Measurements from ENCODE around the gene RAB1B. TPM values are rescaled to one million over a fixed set of nuclear protein-coding genes. Genes with fewer than 3 reads are reported as not detected.
"Not testable (repeated sequence)": the region's sequence is repeated elsewhere in the genome, so short reads cannot be mapped to it uniquely, and the experiment has no call there.

RAB1B gene
- total and polyA plus RNA-seq, 2 donors (not counting 1 experiment from before 2014, with no cell fraction given) = 77.1 to 77.8 TPM

DNA sequence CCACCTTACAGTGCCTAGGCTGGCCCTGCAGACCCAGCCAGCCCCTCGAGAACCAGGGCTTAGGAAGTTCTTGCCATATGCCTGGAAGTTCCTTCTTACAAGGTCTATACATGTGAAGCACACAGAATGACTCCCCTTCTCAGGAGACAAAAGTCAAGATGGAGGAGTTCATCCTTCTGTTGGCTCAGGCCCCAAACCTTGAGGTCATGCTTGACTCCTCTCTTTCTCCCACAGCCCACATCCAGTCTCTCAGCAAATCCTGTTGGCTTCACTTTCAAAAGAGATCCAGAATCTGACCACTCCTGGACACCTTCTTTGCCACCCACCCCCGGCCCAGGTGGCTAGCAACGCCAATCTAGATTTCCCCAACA is 50.1 kb downstream of the RAB1B start:
- H3K9me3 ChIP-seq (ENCODE audit: control extremely low read depth in 1 of 3, control insufficient read depth in 2 of 3, insufficient read depth in 1 of 3, low read length in 2 of 3) = no peaks in the 10 kb centered on the region
- DNase-seq (no peak), ATAC-seq (ENCODE audit: low read depth) (no peak)
- 0% methylated on average over 1 of the region's 3 CpGs for WGBS (ENCODE audit: insufficient coverage)
- no peaks in the 10 kb centered on the region for H3K27me3 ChIP-seq (replicated peaks in 1 of 4; ENCODE audit: control extremely low read depth in 1 of 4, control insufficient read depth in 3 of 4, insufficient read depth in 4 of 4, low read length in 3 of 4)
- H3K4me2 ChIP-seq (replicated peaks; ENCODE audit: low read depth, low read length, poor library complexity, severe bottlenecking) = peak overlapping the region; percentile 77
- CTCF ChIA-PET = interaction anchor here (1.2 to 2.0 kb wide), 4 partner anchors 9 to 25 kb away, joined by 4 to 6 read pairs (median 6); no protein-coding TSS in a partner anchor
- H3K27me3 Mint-ChIP-seq = no peaks in the 10 kb centered on the region
- no peaks in the 10 kb centered on the region for H3K36me3 ChIP-seq (replicated peaks in 1 of 2; ENCODE audit: control extremely low read depth in 1 of 2, control insufficient read depth in 1 of 2, extremely low read depth in 1 of 2, insufficient read depth in 2 of 2, low read length in 1 of 2)
- no peaks in the 10 kb centered on the region for H3K79me2 ChIP-seq (ENCODE audit: control insufficient read depth, insufficient read depth, low read length)
- H3K4me3 Mint-ChIP-seq = peak overlapping the region; percentile 91
- intact Hi-C loops (cut with micrococcal nuclease) = loop anchor here (1.0 kb wide), 1 partner anchor 10 kb away; no protein-coding TSS in a partner anchor
- no peak for TF ChIP-seq CTCF (IDR thresholded peaks at IDR 0.05)
- TF ChIP-seq EZH2 (IDR thresholded peaks at IDR 0.05; ENCODE audit: borderline replicate concordance, insufficient read depth, low read depth, low read length, poor library complexity, severe bottlenecking) = no peak
- H3K4me1 Mint-ChIP-seq = peaks cover 39% of the 10 kb centered on the region
- peaks cover 28 to 30% of the 10 kb centered on the region in 2 donors for H3K4me1 ChIP-seq (ENCODE audit: control insufficient read depth in 2 of 2, insufficient read depth in 2 of 2, low read length in 2 of 2)
- POLR2A ChIA-PET = interaction anchor here (1.4 kb wide), 1 partner anchor 51 kb away, joined by 3 read pairs; the partner anchor contains the start of gene RAB1B
- H2AFZ ChIP-seq (ENCODE audit: insufficient read depth, low read depth, low read length, poor library complexity, severe bottlenecking) = peak overlapping the region; percentile 50
- H3K27ac ChIP-seq (ENCODE audit: low read length in 2 of 2) = peak overlapping the region; percentile 76 to 95
- peak overlapping the region in 2 of 5 experiments; percentile 20 to 37 for H3K4me3 ChIP-seq (ENCODE audit: control extremely low read depth in 1 of 5, extremely low read depth in 1 of 5, insufficient read depth in 1 of 5, low read depth in 2 of 5, low read length in 4 of 5)
- peak overlapping the region; percentile 47 for H3K9ac ChIP-seq (ENCODE audit: low read length)
- no peaks in the 10 kb centered on the region for H4K20me1 ChIP-seq (ENCODE audit: control insufficient read depth, insufficient read depth, low read length, poor library complexity, severe bottlenecking)
- H3K27ac Mint-ChIP-seq = peak overlapping the region; percentile 98
- H3K9me3 Mint-ChIP-seq (ENCODE audit: insufficient read depth) = no peaks in the 10 kb centered on the region

- ATAC-seq (ENCODE audit: low read depth); H3K27me3 Mint-ChIP-seq; H3K9me3 ChIP-seq (ENCODE audit: control extremely low read depth in 1 of 3, control insufficient read depth in 2 of 3, insufficient read depth in 1 of 3, low read length in 2 of 3); intact Hi-C loops (cut with micrococcal nuclease); H3K79me2 ChIP-seq (ENCODE audit: control insufficient read depth, insufficient read depth, low read length); H3K27ac Mint-ChIP-seq; H3K4me3 Mint-ChIP-seq; H3K9ac ChIP-seq (ENCODE audit: low read length); H3K27ac ChIP-seq (ENCODE audit: low read length in 2 of 2); POLR2A ChIA-PET; H3K9me3 Mint-ChIP-seq (ENCODE audit: insufficient read depth); CTCF ChIA-PET; H3K4me3 ChIP-seq (ENCODE audit: control extremely low read depth in 1 of 5, extremely low read depth in 1 of 5, insufficient read depth in 1 of 5, low read depth in 2 of 5, low read length in 4 of 5); DNase-seq; H3K4me2 ChIP-seq (replicated peaks; ENCODE audit: low read depth, low read length, poor library complexity, severe bottlenecking); H3K36me3 ChIP-seq (replicated peaks in 1 of 2; ENCODE audit: control extremely low read depth in 1 of 2, control insufficient read depth in 1 of 2, extremely low read depth in 1 of 2, insufficient read depth in 2 of 2, low read length in 1 of 2); H2AFZ ChIP-seq (ENCODE audit: insufficient read depth, low read depth, low read length, poor library complexity, severe bottlenecking); H4K20me1 ChIP-seq (ENCODE audit: control insufficient read depth, insufficient read depth, low read length, poor library complexity, severe bottlenecking); H3K27me3 ChIP-seq (replicated peaks in 1 of 4; ENCODE audit: control extremely low read depth in 1 of 4, control insufficient read depth in 3 of 4, insufficient read depth in 4 of 4, low read length in 3 of 4): not testable (repeated sequence)
- H3K4me1 ChIP-seq (ENCODE audit: control insufficient read depth in 2 of 2, insufficient read depth in 2 of 2, low read length in 2 of 2) = peaks cover 24 to 26% of the 10 kb centered on the region in 2 donors
- peaks cover 31% of the 10 kb centered on the region for H3K4me1 Mint-ChIP-seq
- no CpG with 5 or more reads among the region's 2 CpGs for WGBS (ENCODE audit: insufficient coverage)
Measured at GRCh38 chr11:66320289-66320688, 51.9 kb downstream of the RAB1B start.

DNA sequence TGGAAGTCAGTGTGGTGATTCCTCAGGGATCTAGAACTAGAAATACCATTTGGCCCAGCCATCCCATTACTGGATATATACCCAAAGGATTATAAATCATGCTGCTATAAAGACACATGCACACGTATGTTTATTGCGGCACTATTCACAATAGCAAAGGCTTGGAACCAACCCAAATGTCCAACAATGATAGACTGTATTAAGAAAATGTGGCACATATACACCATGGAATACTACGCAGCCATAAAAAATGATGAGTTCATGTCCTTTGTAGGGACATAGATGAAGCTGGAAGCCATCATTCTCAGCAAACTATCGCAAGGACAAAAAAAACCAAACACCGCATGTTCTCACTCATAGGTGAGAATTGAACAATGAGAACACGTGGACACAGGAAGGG is 52.3 kb downstream of the RAB1B start:
- CTCF ChIA-PET; H3K27ac Mint-ChIP-seq; H3K9ac ChIP-seq (ENCODE audit: low read length); H3K9me3 Mint-ChIP-seq (ENCODE audit: insufficient read depth); POLR2A ChIA-PET; H3K4me2 ChIP-seq (replicated peaks; ENCODE audit: low read depth, low read length, poor library complexity, severe bottlenecking); ATAC-seq (ENCODE audit: low read depth); H3K79me2 ChIP-seq (ENCODE audit: control insufficient read depth, insufficient read depth, low read length); H3K36me3 ChIP-seq (replicated peaks in 1 of 2; ENCODE audit: control extremely low read depth in 1 of 2, control insufficient read depth in 1 of 2, extremely low read depth in 1 of 2, insufficient read depth in 2 of 2, low read length in 1 of 2); H3K27me3 Mint-ChIP-seq; H3K4me3 ChIP-seq (ENCODE audit: control extremely low read depth in 1 of 5, extremely low read depth in 1 of 5, insufficient read depth in 1 of 5, low read depth in 2 of 5, low read length in 4 of 5); DNase-seq; H3K4me3 Mint-ChIP-seq; H2AFZ ChIP-seq (ENCODE audit: insufficient read depth, low read depth, low read length, poor library complexity, severe bottlenecking); intact Hi-C loops (cut with micrococcal nuclease); H4K20me1 ChIP-seq (ENCODE audit: control insufficient read depth, insufficient read depth, low read length, poor library complexity, severe bottlenecking); H3K27ac ChIP-seq (ENCODE audit: low read length in 2 of 2); H3K9me3 ChIP-seq (ENCODE audit: control extremely low read depth in 1 of 3, control insufficient read depth in 2 of 3, insufficient read depth in 1 of 3, low read length in 2 of 3); H3K27me3 ChIP-seq (replicated peaks in 1 of 4; ENCODE audit: control extremely low read depth in 1 of 4, control insufficient read depth in 3 of 4, insufficient read depth in 4 of 4, low read length in 3 of 4): not testable (repeated sequence)
- H3K4me1 Mint-ChIP-seq = peaks cover 28% of the 10 kb centered on the region
- peaks cover 24 to 29% of the 10 kb centered on the region in 2 donors for H3K4me1 ChIP-seq (ENCODE audit: control insufficient read depth in 2 of 2, insufficient read depth in 2 of 2, low read length in 2 of 2)
- 75% methylated on average over 2 of the region's 6 CpGs for WGBS (ENCODE audit: insufficient coverage)

Data from B cell (primary cell).